Thoracic aorta (tissue), 2 donors: ENCODE data around the gene ECE2. TPM values are rescaled to one million over a fixed set of nuclear protein-coding genes. Genes with fewer than 3 reads are reported as not detected.

Experiments used
- ATAC-seq: fragments of 150-250 bp; one replicate; pipeline ENCODE4 v1.8.0; 2017; ENCODE audit warnings: low read depth; ENCODE audit not compliant: insufficient number of reproducible peaks, low FRiP score
- DNase-seq: peaks from one replicate; pipeline ENCODE4 v3.0.0-alpha.2; 2020; ENCODE audit warnings: low spot score
- H3K27ac ChIP-seq, 2 donors: fragments of 200-600 bp; sonication (generic); 1 replicate in 1 of 2; 2 replicates in 1 of 2; pipeline ENCODE4 v1.5.1; 2016; ENCODE audit warnings: mild to moderate bottlenecking in 2 of 2, moderate library complexity in 2 of 2
- H3K27me3 ChIP-seq: fragments of 200-600 bp; sonication (generic); replicated peaks from 2 replicates; pipeline ENCODE4 v1.6.0; 2016; ENCODE audit warnings: mild to moderate bottlenecking; ENCODE audit not compliant: insufficient read depth
- H3K36me3 ChIP-seq: fragments of 200-600 bp; sonication (generic); one replicate; pipeline ENCODE4 v1.5.1; 2016
- H3K4me1 ChIP-seq, 2 donors: fragments of 200-600 bp; sonication (generic); 1 replicate in 1 of 2; 2 replicates in 1 of 2; pipeline versions ENCODE4 v1.5.1 to v1.6.0; 2016; ENCODE audit warnings: low read depth in 2 of 2, mild to moderate bottlenecking in 1 of 2; ENCODE audit not compliant: control insufficient read depth in 1 of 2
- H3K4me3 ChIP-seq: fragments of 200-600 bp; sonication (generic); 2 replicates; pipeline ENCODE4 v1.5.1; 2016; ENCODE audit warnings: mild to moderate bottlenecking
- H3K9me3 ChIP-seq: fragments of 200-600 bp; sonication (generic); 2 replicates; pipeline ENCODE4 v1.5.1; 2016
- total RNA-seq, 2 donors: library from RNA; depleted of rRNA; stranded (reverse); fragments of >200 nt; gene quantifications; one replicate each; pipeline versions ENCODE4 v1.1.0 to v1.2.3, GENCODE V29; 2016
- TF ChIP-seq, protein P1 (sequence below): fragments of 200-600 bp; sonication (generic); IDR thresholded peaks from one replicate; pipeline ENCODE4 v1.5.1; 2019; ENCODE audit warnings: antibody characterized with exemption

The ECE2 gene
- total RNA-seq, 2 donors from 2014 or later = not detected

DNA sequence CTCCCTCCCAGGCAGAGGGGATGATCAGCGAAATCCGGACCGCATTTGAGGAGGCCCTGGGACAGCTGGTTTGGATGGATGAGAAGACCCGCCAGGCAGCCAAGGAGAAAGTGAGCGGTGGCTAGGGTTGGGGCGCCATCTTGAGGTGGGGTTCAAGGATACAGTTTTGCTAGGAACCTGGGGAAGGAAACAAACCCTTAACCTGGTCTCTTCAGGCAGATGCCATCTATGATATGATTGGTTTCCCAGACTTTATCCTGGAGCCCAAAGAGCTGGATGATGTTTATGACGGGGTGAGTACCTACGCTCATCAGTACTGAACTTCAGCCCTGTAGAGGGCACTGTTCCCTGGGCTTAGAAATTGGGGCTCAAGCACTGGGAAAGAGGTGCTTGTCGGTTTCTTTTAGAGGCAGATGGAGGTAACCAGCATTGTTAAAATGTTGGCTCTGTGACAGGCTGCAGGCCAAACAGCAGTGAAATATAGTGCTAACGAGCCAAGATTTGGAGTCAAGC, 13.7 kb downstream of the ECE2 start:
- peak; percentile 31 for ATAC-seq

DNA sequence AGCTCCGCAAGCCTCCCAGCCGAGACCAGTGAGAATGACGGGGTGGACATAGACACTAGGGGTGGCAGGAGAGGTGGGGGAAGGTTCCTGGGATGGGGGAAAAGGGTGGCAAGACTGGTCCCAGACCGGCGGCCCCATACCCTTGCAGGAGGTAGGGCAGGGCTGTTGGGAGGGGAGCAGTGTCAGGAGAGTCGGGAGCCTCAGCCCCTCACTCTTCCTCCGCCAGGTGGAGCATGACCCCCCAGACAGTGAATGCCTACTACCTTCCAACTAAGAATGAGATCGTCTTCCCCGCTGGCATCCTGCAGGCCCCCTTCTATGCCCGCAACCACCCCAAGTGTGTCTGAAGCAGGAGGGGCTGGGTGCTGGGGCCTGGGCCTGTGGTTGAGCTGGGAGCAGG, 14.5 kb downstream of the ECE2 start:
- DNase-seq = no peak
- ATAC-seq = no peak

More for the DNA sequence above, 13.7 kb downstream of the ECE2 start:
- TF ChIP-seq, protein P1, sequence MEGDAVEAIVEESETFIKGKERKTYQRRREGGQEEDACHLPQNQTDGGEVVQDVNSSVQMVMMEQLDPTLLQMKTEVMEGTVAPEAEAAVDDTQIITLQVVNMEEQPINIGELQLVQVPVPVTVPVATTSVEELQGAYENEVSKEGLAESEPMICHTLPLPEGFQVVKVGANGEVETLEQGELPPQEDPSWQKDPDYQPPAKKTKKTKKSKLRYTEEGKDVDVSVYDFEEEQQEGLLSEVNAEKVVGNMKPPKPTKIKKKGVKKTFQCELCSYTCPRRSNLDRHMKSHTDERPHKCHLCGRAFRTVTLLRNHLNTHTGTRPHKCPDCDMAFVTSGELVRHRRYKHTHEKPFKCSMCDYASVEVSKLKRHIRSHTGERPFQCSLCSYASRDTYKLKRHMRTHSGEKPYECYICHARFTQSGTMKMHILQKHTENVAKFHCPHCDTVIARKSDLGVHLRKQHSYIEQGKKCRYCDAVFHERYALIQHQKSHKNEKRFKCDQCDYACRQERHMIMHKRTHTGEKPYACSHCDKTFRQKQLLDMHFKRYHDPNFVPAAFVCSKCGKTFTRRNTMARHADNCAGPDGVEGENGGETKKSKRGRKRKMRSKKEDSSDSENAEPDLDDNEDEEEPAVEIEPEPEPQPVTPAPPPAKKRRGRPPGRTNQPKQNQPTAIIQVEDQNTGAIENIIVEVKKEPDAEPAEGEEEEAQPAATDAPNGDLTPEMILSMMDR = peak; percentile 28
- Histone ChIP-seq H3K4me1 (no peaks in the 10 kb centered on the region), H3K27ac (no peak overlapping the region), H3K4me3 (no peak overlapping the region), H3K27me3 (no peaks in the 10 kb centered on the region), H3K36me3 (no peaks in the 10 kb centered on the region), H3K9me3 (no peaks in the 10 kb centered on the region)
- no peak for DNase-seq

DNA sequence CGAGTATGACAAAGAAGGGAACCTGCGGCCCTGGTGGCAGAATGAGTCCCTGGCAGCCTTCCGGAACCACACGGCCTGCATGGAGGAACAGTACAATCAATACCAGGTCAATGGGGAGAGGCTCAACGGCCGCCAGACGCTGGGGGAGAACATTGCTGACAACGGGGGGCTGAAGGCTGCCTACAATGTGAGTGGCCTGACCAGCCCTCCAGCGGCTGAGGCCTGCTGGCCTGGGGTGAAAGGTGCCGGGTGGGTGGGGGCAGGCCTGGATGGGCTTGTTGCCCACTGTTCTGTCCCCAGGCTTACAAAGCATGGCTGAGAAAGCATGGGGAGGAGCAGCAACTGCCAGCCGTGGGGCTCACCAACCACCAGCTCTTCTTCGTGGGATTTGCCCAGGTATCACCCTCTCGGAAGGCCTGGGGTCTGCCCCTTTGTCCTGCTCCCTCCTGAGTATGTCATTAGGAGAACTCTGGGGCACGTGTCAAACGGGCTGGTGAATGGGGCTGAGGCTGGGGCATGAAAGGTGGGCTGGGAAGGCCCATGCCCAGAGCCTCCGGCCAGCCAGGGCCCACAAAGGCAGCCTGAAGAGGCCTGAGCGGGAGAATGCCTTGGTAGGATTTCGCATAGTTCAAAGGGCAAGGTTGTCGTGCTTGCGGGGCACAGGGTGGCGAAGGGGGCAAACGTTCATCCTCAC, 15.4 kb downstream of the ECE2 start:
- Histone ChIP-seq H3K4me3 (no peak overlapping the region), H3K9me3 (no peaks in the 10 kb centered on the region), H3K27ac (no peak overlapping the region), H3K36me3 (no peaks in the 10 kb centered on the region), H3K4me1 (no peaks in the 10 kb centered on the region), H3K27me3 (no peaks in the 10 kb centered on the region)
- no peak for DNase-seq
- TF ChIP-seq, protein P1 = no peak
- no peak for ATAC-seq

More for the DNA sequence above, 14.5 kb downstream of the ECE2 start:
- no peaks in the 10 kb centered on the region for H3K27me3 ChIP-seq
- no peak overlapping the region for H3K27ac ChIP-seq
- H3K4me3 ChIP-seq = no peak overlapping the region
- no peaks in the 10 kb centered on the region for H3K4me1 ChIP-seq
- H3K9me3 ChIP-seq = no peaks in the 10 kb centered on the region
- H3K36me3 ChIP-seq = no peaks in the 10 kb centered on the region
- TF ChIP-seq, protein P1 = no peak

DNA sequence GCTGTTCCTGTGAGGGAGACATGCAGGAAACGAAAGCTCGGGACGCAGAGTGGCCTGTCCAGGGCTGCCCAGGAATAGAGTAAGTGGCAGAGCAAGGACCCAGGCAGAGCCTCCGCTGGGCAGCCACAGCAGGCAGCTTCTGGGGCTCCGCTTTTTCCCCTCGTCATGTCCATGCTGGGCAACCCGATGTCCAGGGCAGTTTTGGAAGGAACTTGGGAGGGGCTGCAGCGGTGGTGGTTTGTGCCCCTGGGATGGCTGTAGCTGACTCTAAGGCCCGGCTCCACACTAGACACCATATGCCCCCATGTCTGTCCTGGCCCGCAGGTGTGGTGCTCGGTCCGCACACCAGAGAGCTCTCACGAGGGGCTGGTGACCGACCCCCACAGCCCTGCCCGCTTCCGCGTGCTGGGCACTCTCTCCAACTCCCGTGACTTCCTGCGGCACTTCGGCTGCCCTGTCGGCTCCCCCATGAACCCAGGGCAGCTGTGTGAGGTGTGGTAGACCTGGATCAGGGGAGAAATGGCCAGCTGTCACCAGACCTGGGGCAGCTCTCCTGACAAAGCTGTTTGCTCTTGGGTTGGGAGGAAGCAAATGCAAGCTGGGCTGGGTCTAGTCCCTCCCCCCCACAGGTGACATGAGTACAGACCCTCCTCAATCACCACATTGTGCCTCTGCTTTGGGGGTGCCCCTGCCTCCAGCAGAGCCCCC, 16.1 kb downstream of the ECE2 start:
- Histone ChIP-seq H3K4me3 (no peak overlapping the region), H3K9me3 (no peaks in the 10 kb centered on the region), H3K27me3 (no peaks in the 10 kb centered on the region), H3K36me3 (no peaks in the 10 kb centered on the region), H3K27ac (no peak overlapping the region), H3K4me1 (no peaks in the 10 kb centered on the region)
- DNase-seq = no peak
- ATAC-seq = no peak
- TF ChIP-seq, protein P1 = no peak

DNA sequence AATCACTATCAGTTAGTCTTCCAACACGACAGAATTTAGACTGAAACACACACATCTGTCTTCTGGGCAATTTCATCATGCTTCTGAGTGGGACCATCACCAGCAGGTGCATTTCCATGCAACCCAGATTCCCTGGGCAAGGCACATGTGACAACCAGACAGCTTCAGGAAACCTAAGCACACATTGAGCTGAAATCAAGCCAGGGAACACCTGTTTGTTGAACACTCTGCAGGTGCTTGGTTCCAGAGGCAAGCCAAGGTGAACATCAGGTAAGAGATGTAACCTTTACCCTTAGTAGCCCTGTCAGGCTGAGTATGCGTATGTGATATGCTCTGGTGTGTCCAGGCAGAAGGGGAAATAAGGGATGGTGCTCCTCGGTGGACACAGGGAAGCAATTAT, 19.9 kb downstream of the ECE2 start:
- H3K36me3 ChIP-seq = no peaks in the 10 kb centered on the region
- no peaks in the 10 kb centered on the region for H3K9me3 ChIP-seq
- TF ChIP-seq, protein P1 = no peak
- peaks cover 12 to 13% of the 10 kb centered on the region in 2 donors for H3K4me1 ChIP-seq
- no peak for DNase-seq
- no peaks in the 10 kb centered on the region for H3K27me3 ChIP-seq
- no peak overlapping the region for H3K4me3 ChIP-seq
- no peak overlapping the region for H3K27ac ChIP-seq
- no peak for ATAC-seq
